IMR-90 (cell line): ENCODE measurements around the gene SLC39A11. TPM values are rescaled to one million over a fixed set of nuclear protein-coding genes. Genes with fewer than 3 reads are reported as not detected.

Source experiments
- ATAC-seq: fragments of 200-7000 bp; cut with Tn5 transposase; 2 replicates; pipeline ENCODE4 v1.9.1; 2020; ENCODE audit warnings: low read depth, mild to moderate bottlenecking, moderate library complexity
- BruUV-seq: library from RNA; stranded (reverse); fragments of 400-500 nt; replicated peaks from 2 replicates; lab custom pipeline; 2021; lab: Mats Ljungman, UMichigan
- CTCF ChIA-PET: fragments of 300-600 bp; formaldehyde crosslinking; extraction: SDS; loops from one replicate; lab custom pipeline; 2021; ENCODE audit warnings: antibody characterized with exemption; lab: Yijun Ruan, JAX
- POLR2A ChIA-PET: fragments of 300-600 bp; sonication (Branson Sonifier 250); formaldehyde crosslinking; loops from one replicate; lab custom pipeline; 2022; ENCODE audit warnings: antibody characterized with exemption; ENCODE audit not compliant: unreplicated experiment; lab: Charles Lee
- DNase-seq: peaks from one replicate; pipeline ENCODE4 v3.0.0; 2013
- H2AFZ ChIP-seq: replicated peaks from 2 replicates; pipeline ENCODE3; 2013; ENCODE audit warnings: low read length, mild to moderate bottlenecking; ENCODE audit not compliant: poor library complexity
- H2AK5ac ChIP-seq: 2 replicates; pipeline ENCODE4 v1.6.1; 2013; ENCODE audit warnings: low read depth, low read length, inconsistent platforms
- H2AK9ac ChIP-seq: replicated peaks from 2 replicates; pipeline ENCODE3; 2013; ENCODE audit warnings: mild to moderate bottlenecking, low read depth, low read length, moderate library complexity; ENCODE audit not compliant: poor library complexity
- H2BK120ac ChIP-seq: 2 replicates; pipeline ENCODE4 v1.6.1; 2013; ENCODE audit warnings: low read depth, low read length, inconsistent platforms
- H2BK15ac ChIP-seq: 3 replicates; pipeline ENCODE4 v1.6.1; 2013; ENCODE audit warnings: low read depth, low read length, inconsistent platforms
- H2BK20ac ChIP-seq: 2 replicates; pipeline ENCODE4 v1.6.1; 2013; ENCODE audit warnings: low read depth, mild to moderate bottlenecking, inconsistent platforms, low read length, moderate library complexity
- H2BK5ac ChIP-seq: 2 replicates; pipeline ENCODE4 v1.6.1; 2013; ENCODE audit warnings: mild to moderate bottlenecking, low read depth, low read length, inconsistent platforms; ENCODE audit not compliant: poor library complexity, severe bottlenecking
- H3K14ac ChIP-seq: replicated peaks from 2 replicates; pipeline ENCODE4 v1.6.1; 2013; ENCODE audit warnings: low read depth, low read length, inconsistent platforms
- H3K18ac ChIP-seq: 2 replicates; pipeline ENCODE4 v1.6.1; 2013; ENCODE audit warnings: low read depth, low read length, control low read depth
- H3K23ac ChIP-seq: 2 replicates; pipeline ENCODE4 v1.6.1; 2013; ENCODE audit warnings: low read depth, low read length, inconsistent platforms
- H3K27ac ChIP-seq: 2 replicates; pipeline ENCODE4 v1.5.1; 2013; ENCODE audit warnings: mild to moderate bottlenecking, control low read depth, low read length; ENCODE audit not compliant: insufficient read depth
- H3K27me3 ChIP-seq: 2 replicates; pipeline ENCODE4 v1.6.1; 2013; ENCODE audit warnings: low read length; ENCODE audit not compliant: control insufficient read depth, insufficient read depth
- H3K36me3 ChIP-seq: 2 replicates; pipeline ENCODE4 v1.6.1; 2013; ENCODE audit warnings: low read length, mixed read lengths; ENCODE audit not compliant: control insufficient read depth, insufficient read depth
- H3K4ac ChIP-seq: 2 replicates; pipeline ENCODE4 v1.6.1; 2013; ENCODE audit warnings: low read depth, low read length, inconsistent platforms
- H3K4me1 ChIP-seq: 2 replicates; pipeline ENCODE4 v1.6.1; 2013; ENCODE audit warnings: low read length, mixed read lengths; ENCODE audit not compliant: control insufficient read depth, insufficient read depth
- H3K4me2 ChIP-seq: 2 replicates; pipeline ENCODE4 v1.6.1; 2013; ENCODE audit warnings: low read depth, mild to moderate bottlenecking, control low read depth, low read length, moderate library complexity
- H3K4me3 ChIP-seq: 2 replicates; pipeline ENCODE4 v1.5.1; 2013; ENCODE audit warnings: low read depth, mild to moderate bottlenecking, control low read depth, low read length, moderate library complexity; ENCODE audit not compliant: insufficient read depth
- H3K56ac ChIP-seq: 2 replicates; pipeline ENCODE4 v1.6.1; 2013; ENCODE audit warnings: low read length, inconsistent platforms; ENCODE audit not compliant: insufficient read depth; ENCODE audit errors: extremely low read depth
- H3K79me1 ChIP-seq, 2 experiments: 2 replicates each; pipeline ENCODE4 v1.6.1; 2013; ENCODE audit warnings: low read length in 2 of 2, inconsistent platforms in 1 of 2, low read depth in 1 of 2
- H3K9ac ChIP-seq: 2 replicates; pipeline ENCODE4 v1.6.1; 2013; ENCODE audit warnings: low read depth, low read length, control low read depth
- H3K9me1 ChIP-seq: 2 replicates; pipeline ENCODE4 v1.6.1; 2013; ENCODE audit warnings: low read length, inconsistent platforms; ENCODE audit not compliant: insufficient read depth
- H3K9me3 ChIP-seq: 2 replicates; pipeline ENCODE4 v1.6.1; 2013; ENCODE audit warnings: low read length; ENCODE audit not compliant: control insufficient read depth, insufficient read depth
- H4K20me1 ChIP-seq: 2 replicates; pipeline ENCODE4 v1.6.1; 2013; ENCODE audit warnings: low read length, inconsistent platforms; ENCODE audit not compliant: insufficient read depth
- H4K5ac ChIP-seq: 2 replicates; pipeline ENCODE4 v1.6.1; 2013; ENCODE audit warnings: mild to moderate bottlenecking, low read depth, low read length, control low read depth
- H4K8ac ChIP-seq, 2 experiments: 2 replicates each; pipeline ENCODE4 v1.6.1; 2013; ENCODE audit warnings: low read depth in 2 of 2, low read length in 2 of 2, control low read depth in 1 of 2, inconsistent platforms in 1 of 2
- H4K91ac ChIP-seq: 2 replicates; pipeline ENCODE4 v1.6.1; 2013; ENCODE audit warnings: low read depth, low read length, inconsistent platforms; ENCODE audit not compliant: insufficient read depth
- CEBPB ChIP-seq: IDR thresholded peaks from 2 replicates; pipeline ENCODE4 v1.6.1; 2012; ENCODE audit warnings: low read depth, low read length, improper control_type of control experiment
- CTCF ChIP-seq: conservative IDR thresholded peaks from 2 replicates; pipeline ENCODE4 v1.5.1; 2012; ENCODE audit warnings: mild to moderate bottlenecking, low read depth, low read length, improper control_type of control experiment
- ELK1 ChIP-seq: fragments of 150-350 bp; IDR thresholded peaks from 2 replicates; pipeline ENCODE4 v1.6.1; 2016; ENCODE audit warnings: low read depth, mild to moderate bottlenecking, low read length, moderate library complexity, borderline replicate concordance
- MAFK ChIP-seq: IDR thresholded peaks from 2 replicates; pipeline ENCODE4 v1.6.1; 2012; ENCODE audit warnings: low read depth, low read length, improper control_type of control experiment
- MAZ ChIP-seq: IDR thresholded peaks from 2 replicates; pipeline ENCODE4 v1.6.1; 2012; ENCODE audit warnings: low read depth, mild to moderate bottlenecking, low read length, improper control_type of control experiment, moderate library complexity, borderline replicate concordance
- NFE2L2 ChIP-seq: fragments of 150-350 bp; IDR thresholded peaks from 2 replicates; pipeline ENCODE4 v1.6.1; 2016; ENCODE audit warnings: low read depth, mild to moderate bottlenecking, low read length
- RAD21 ChIP-seq: IDR thresholded peaks from 2 replicates; pipeline ENCODE4 v1.6.1; 2012; ENCODE audit warnings: low read length, improper control_type of control experiment
- RCOR1 ChIP-seq: IDR thresholded peaks from 2 replicates; pipeline ENCODE4 v1.6.1; 2012; ENCODE audit warnings: mild to moderate bottlenecking, low read length, improper control_type of control experiment; ENCODE audit not compliant: insufficient replicate concordance
- SMC3 ChIP-seq: fragments of 150-350 bp; IDR thresholded peaks from 2 replicates; pipeline ENCODE4 v1.6.1; 2016; ENCODE audit warnings: low read depth, mild to moderate bottlenecking, antibody characterized with exemption, low read length, moderate library complexity
- USF2 ChIP-seq: fragments of 150-350 bp; IDR thresholded peaks from 2 replicates; pipeline ENCODE4 v1.6.1; 2017; ENCODE audit warnings: mild to moderate bottlenecking, antibody characterized with exemption, low read length, low read depth
- WGBS, 2 experiments: methylation state at CpG; one replicate each; pipeline versions ENCODE4 v1.1.5 to v1.1.7; 2013; ENCODE audit warnings: missing lambda C conversion rate in 2 of 2; ENCODE audit not compliant: insufficient read length in 1 of 2; ENCODE audit errors: extremely low coverage in 2 of 2; 5-methylcytosine and 5-hydroxymethylcytosine counted together
- dilution Hi-C: fragments of 300-500 bp; cut with HindIII; formaldehyde crosslinking; loops from one replicate; pipeline ENCODE4 v1.14.3; 2018; ENCODE audit warnings: low sequenced_read_pairs; ENCODE audit not compliant: unreplicated experiment
- in situ Hi-C: fragments of 300-500 bp; cut with MboI; formaldehyde crosslinking; loops from 3 replicates; pipeline ENCODE4 v1.14.3; 2019; ENCODE audit warnings: low sequenced_read_pairs, inconsistent platforms, mixed read lengths
- intact Hi-C: fragments of 100-400 bp; cut with micrococcal nuclease; formaldehyde crosslinking; loops from 2 replicates; pipeline ENCODE4 v1.10.0; 2022
- polyA plus RNA-seq, 3 experiments: library from polyadenylated mRNA; depleted of rRNA; stranded (reverse); fragments of >200 nt; gene quantifications; 2 replicates each; pipeline ENCODE4 v1.2.3, GENCODE V29; 2012; ENCODE audit warnings: low replicate concordance in 1 of 3
- total RNA-seq: library from RNA; depleted of rRNA; stranded (reverse); fragments of >200 nt; gene quantifications from 2 replicates; pipeline ENCODE4 v1.2.3, GENCODE V29; 2012

The SLC39A11 gene
- total and polyA plus RNA-seq, 2 of the 4 experiments (the other 2 are of a cell fraction), result 8.8 to 14.3 TPM

GRCh38 chr17:72976971-72977770 is 115.3 kb downstream of the SLC39A11 start (continued):
- TF ChIP-seq ELK1, result no peak

GRCh38 chr17:72975509-72975908 is 117.0 kb downstream of the SLC39A11 start:
- DNase-seq (no peak), ATAC-seq (no peak)
- 100% methylated on average over 1 of the region's 2 CpGs; no CpG with 5 or more reads in 1 of the 2 experiments for WGBS, 2 experiments
- H4K8ac ChIP-seq, result no peak overlapping the region
- H3K4me2 ChIP-seq, result no peak overlapping the region
- no peak overlapping the region for H3K9ac ChIP-seq
- H3K56ac ChIP-seq, result no peak overlapping the region
- H3K18ac ChIP-seq, result no peak overlapping the region
- in situ Hi-C loops, result loop anchor here (25.0 kb wide), 1 partner anchor 413 kb away; no protein-coding TSS in a partner anchor
- H2AK5ac ChIP-seq, result no peak overlapping the region
- H3K23ac ChIP-seq, result no peak overlapping the region
- no peak overlapping the region for H2BK15ac ChIP-seq
- dilution Hi-C loops, result no loop called here
- no peak overlapping the region for H4K91ac ChIP-seq
- H3K14ac ChIP-seq, result no peak overlapping the region
- peaks cover 17% of the 10 kb centered on the region for H3K9me1 ChIP-seq
- H2AK9ac ChIP-seq, result no peak overlapping the region
- POLR2A ChIA-PET, result no interaction called here
- TF ChIP-seq SMC3, result no peak
- TF ChIP-seq RCOR1, result no peak
- TF ChIP-seq ELK1, result no peak
- no peak for TF ChIP-seq MAZ
- no peak for TF ChIP-seq CTCF
- no peak for TF ChIP-seq RAD21
- TF ChIP-seq MAFK, result no peak
- TF ChIP-seq USF2, result no peak
- TF ChIP-seq CEBPB, result no peak
- no peak for TF ChIP-seq NFE2L2
- CTCF ChIA-PET, result no interaction called here
- no peak overlapping the region for H3K4ac ChIP-seq
- H3K4me3 ChIP-seq, result no peak overlapping the region
- no peak overlapping the region for H3K27ac ChIP-seq
- H4K20me1 ChIP-seq, result no peaks in the 10 kb centered on the region
- H3K9me3 ChIP-seq, result no peaks in the 10 kb centered on the region
- BruUV-seq, result no TSS peak
- no peaks in the 10 kb centered on the region for H3K36me3 ChIP-seq
- H2BK5ac ChIP-seq, result no peak overlapping the region
- intact Hi-C loops, result no loop called here
- H2BK120ac ChIP-seq, result no peak overlapping the region
- H4K5ac ChIP-seq, result no peak overlapping the region
- no peak overlapping the region for H2BK20ac ChIP-seq
- H3K27me3 ChIP-seq, result no peaks in the 10 kb centered on the region
- H3K79me1 ChIP-seq, result peaks cover 0 to 23% of the 10 kb centered on the region in 2 experiments; a peak in 3 of 4 replicates
- H2AFZ ChIP-seq, result no peak overlapping the region
- H3K4me1 ChIP-seq, result peaks cover 13% of the 10 kb centered on the region
